H9 (cell line): Measurements from ENCODE around the gene CFAP299. TPM values are rescaled to one million over a fixed set of nuclear protein-coding genes. Genes with fewer than 3 reads are reported as not detected.

Experiments
- DNase-seq: peaks from one replicate; pipeline ENCODE4 v3.0.0-alpha.2; 2017
- H2AFZ ChIP-seq: one replicate; pipeline ENCODE4 v1.6.1; 2013; ENCODE audit warnings: mild to moderate bottlenecking, low read length, control low read depth, moderate library complexity
- H2AK5ac ChIP-seq: 2 replicates; pipeline ENCODE4 v1.6.1; 2013; ENCODE audit warnings: low read length, control low read depth, mixed read lengths; ENCODE audit not compliant: insufficient read length
- H2BK120ac ChIP-seq: one replicate; pipeline ENCODE4 v1.6.1; 2013; ENCODE audit warnings: low read depth, mild to moderate bottlenecking, low read length, control low read depth, inconsistent platforms; ENCODE audit not compliant: poor library complexity, severe bottlenecking
- H2BK12ac ChIP-seq: 2 replicates; pipeline ENCODE4 v1.6.1; 2013; ENCODE audit warnings: low read length, control low read depth, mixed read lengths, low read depth; ENCODE audit not compliant: insufficient read length
- H2BK15ac ChIP-seq: 2 replicates; pipeline ENCODE4 v1.6.1; 2013; ENCODE audit warnings: low read depth, low read length, control low read depth
- H2BK20ac ChIP-seq: one replicate; pipeline ENCODE4 v1.6.1; 2013; ENCODE audit warnings: low read depth, mild to moderate bottlenecking, low read length, control low read depth, inconsistent platforms; ENCODE audit not compliant: poor library complexity, severe bottlenecking
- H2BK5ac ChIP-seq: 2 replicates; pipeline ENCODE4 v1.6.1; 2013; ENCODE audit warnings: low read length, control low read depth, mixed read lengths; ENCODE audit not compliant: insufficient read length
- H3K14ac ChIP-seq: 2 replicates; pipeline ENCODE4 v1.6.1; 2013; ENCODE audit warnings: low read length, control low read depth; ENCODE audit not compliant: insufficient read depth
- H3K18ac ChIP-seq: 2 replicates; pipeline ENCODE4 v1.6.1; 2013; ENCODE audit warnings: low read depth, mild to moderate bottlenecking, mixed read lengths, low read length, control low read depth; ENCODE audit not compliant: insufficient read length
- H3K23ac ChIP-seq: 2 replicates; pipeline ENCODE4 v1.6.1; 2013; ENCODE audit warnings: low read length, control low read depth, mixed read lengths, low read depth; ENCODE audit not compliant: insufficient read length
- H3K23me2 ChIP-seq: 2 replicates; pipeline ENCODE4 v1.6.1; 2013; ENCODE audit warnings: low read depth, mild to moderate bottlenecking, mixed read lengths, low read length, control low read depth; ENCODE audit not compliant: insufficient read length, poor library complexity, severe bottlenecking
- H3K27ac ChIP-seq: 2 replicates; pipeline ENCODE4 v1.5.1; 2013; ENCODE audit warnings: low read length, control low read depth, mixed read lengths, low read depth; ENCODE audit not compliant: insufficient read length
- H3K27me3 ChIP-seq: 2 replicates; pipeline ENCODE4 v1.6.1; 2013; ENCODE audit warnings: low read length, control low read depth, inconsistent platforms; ENCODE audit not compliant: insufficient read depth
- H3K4ac ChIP-seq: 2 replicates; pipeline ENCODE4 v1.6.1; 2013; ENCODE audit warnings: low read depth, mild to moderate bottlenecking, control low read depth, inconsistent platforms, low read length, moderate library complexity
- H3K4me1 ChIP-seq: 2 replicates; pipeline ENCODE4 v1.6.1; 2013; ENCODE audit warnings: low read length, control low read depth, inconsistent platforms; ENCODE audit not compliant: insufficient read depth
- H3K4me2 ChIP-seq: 2 replicates; pipeline ENCODE4 v1.6.1; 2013; ENCODE audit warnings: low read length, control low read depth, mixed read lengths; ENCODE audit not compliant: insufficient read length, insufficient read depth
- H3K56ac ChIP-seq: 2 replicates; pipeline ENCODE4 v1.6.1; 2013; ENCODE audit warnings: low read depth, mild to moderate bottlenecking, mixed read lengths, low read length, control low read depth; ENCODE audit not compliant: insufficient read length
- H3K79me1 ChIP-seq: 2 replicates; pipeline ENCODE4 v1.6.1; 2013; ENCODE audit warnings: low read depth, mild to moderate bottlenecking, moderate library complexity, low read length, control low read depth, inconsistent platforms; ENCODE audit not compliant: insufficient read depth, poor library complexity, severe bottlenecking
- H3K79me2 ChIP-seq: 2 replicates; pipeline ENCODE4 v1.6.1; 2013; ENCODE audit warnings: low read length, control low read depth, inconsistent platforms; ENCODE audit not compliant: insufficient read depth
- H3K9ac ChIP-seq: 2 replicates; pipeline ENCODE4 v1.6.1; 2013; ENCODE audit warnings: low read length, control low read depth, mixed read lengths; ENCODE audit not compliant: insufficient read length; ENCODE audit errors: extremely low read depth
- H3K9me3 ChIP-seq: one replicate; pipeline ENCODE4 v1.6.1; 2013; ENCODE audit warnings: low read depth, low read length, inconsistent platforms; ENCODE audit not compliant: control insufficient read depth
- H3T11ph ChIP-seq: one replicate; pipeline ENCODE4 v1.6.1; 2013; ENCODE audit warnings: mild to moderate bottlenecking, low read length, control low read depth, inconsistent platforms
- H4K20me1 ChIP-seq: one replicate; pipeline ENCODE4 v1.6.1; 2013; ENCODE audit not compliant: control insufficient read depth, insufficient read length, insufficient read depth
- H4K5ac ChIP-seq: 2 replicates; pipeline ENCODE4 v1.6.1; 2013; ENCODE audit warnings: low read depth, mild to moderate bottlenecking, mixed read lengths, low read length, control low read depth; ENCODE audit not compliant: insufficient read length
- H4K8ac ChIP-seq: replicated peaks from 2 replicates; pipeline ENCODE4 v1.6.1; 2013; ENCODE audit warnings: low read length, control low read depth, mixed read lengths, low read depth; ENCODE audit not compliant: insufficient read length
- H4K91ac ChIP-seq: 2 replicates; pipeline ENCODE4 v1.6.1; 2013; ENCODE audit warnings: low read depth, mild to moderate bottlenecking, moderate library complexity, mixed read lengths, low read length, control low read depth; ENCODE audit not compliant: insufficient read length
- H3K27ac Mint-ChIP-seq, 3 experiments: 2 replicates in 2 of 3; 3 replicates in 1 of 3; pipeline ENCODE4 v1.8.0; 2020 to 2021; ENCODE audit warnings: mixed read lengths in 3 of 3, mild to moderate bottlenecking in 1 of 3, moderate library complexity in 1 of 3
- H3K27me3 Mint-ChIP-seq: 2 replicates; pipeline ENCODE4 v1.8.0; 2021; ENCODE audit warnings: low read depth, mild to moderate bottlenecking, moderate library complexity, mixed read lengths
- H3K36me3 Mint-ChIP-seq, 3 experiments: 2 replicates in 2 of 3; 3 replicates in 1 of 3; pipeline ENCODE4 v1.8.0; 2020 to 2021; ENCODE audit warnings: low read depth in 3 of 3, mixed read lengths in 3 of 3; ENCODE audit not compliant: insufficient read depth in 1 of 3
- H3K4me1 Mint-ChIP-seq, 2 experiments: 2 replicates each; pipeline ENCODE4 v1.8.0; 2020; ENCODE audit warnings: mixed read lengths in 2 of 2
- H3K4me3 Mint-ChIP-seq, 2 experiments: 2 replicates in 1 of 2; 3 replicates in 1 of 2; pipeline ENCODE4 v1.8.0; 2020 to 2021; ENCODE audit warnings: mild to moderate bottlenecking in 2 of 2, mixed read lengths in 2 of 2, moderate library complexity in 1 of 2
- H3K9me3 Mint-ChIP-seq, 2 experiments: 2 replicates in 1 of 2; 3 replicates in 1 of 2; pipeline ENCODE4 v1.8.0; 2020; ENCODE audit warnings: mild to moderate bottlenecking in 2 of 2, mixed read lengths in 2 of 2, moderate library complexity in 1 of 2
- WGBS: extraction: QIAGEN DNeasy Blood & Tissue Kit; methylation state at CpG from one replicate; pipeline ENCODE4 v1.1.7; 2013; ENCODE audit warnings: missing lambda C conversion rate, low lambda C conversion rate, mixed read lengths; ENCODE audit not compliant: insufficient read length; ENCODE audit errors: extremely low coverage; 5-methylcytosine and 5-hydroxymethylcytosine counted together
- total RNA-seq: library from RNA; stranded (reverse); gene quantifications from 2 replicates; pipeline ENCODE4 v1.2.1, GENCODE V29; 2021
- TF ChIP-seq, protein P1 (sequence below): fragments of 200-600 bp; sonication (generic); conservative IDR thresholded peaks from 3 replicates; pipeline ENCODE4 v1.8.0; 2021; ENCODE audit warnings: antibody characterized with exemption, mild to moderate bottlenecking

The CFAP299 gene
- total RNA-seq, 1 experiment from 2014 or later = not detected

- Mint-ChIP-seq H3K27me3 (peaks cover 6% of the 10 kb centered on the region), H3K4me3 (no peak overlapping the region), H3K4me1 (peaks cover 27 to 29% of the 10 kb centered on the region in 2 experiments), H3K36me3 (no peaks in the 10 kb centered on the region), H3K27ac (no peak overlapping the region), H3K9me3 (no peaks in the 10 kb centered on the region)
- no peak overlapping the region for H3K56ac ChIP-seq
- no peak overlapping the region for H2BK20ac ChIP-seq
- H2BK5ac ChIP-seq = no peak overlapping the region
- H3K27ac ChIP-seq = no peak overlapping the region
- WGBS = no CpG with 5 or more reads among the region's 3 CpGs
- H4K20me1 ChIP-seq = no peaks in the 10 kb centered on the region
- H3K4ac ChIP-seq = no peak overlapping the region
- H3K18ac ChIP-seq = no peak overlapping the region
- H3K14ac ChIP-seq = no peak overlapping the region
- no peaks in the 10 kb centered on the region for H3K23me2 ChIP-seq
- H3K79me1 ChIP-seq = no peaks in the 10 kb centered on the region
- TF ChIP-seq, protein P1, sequence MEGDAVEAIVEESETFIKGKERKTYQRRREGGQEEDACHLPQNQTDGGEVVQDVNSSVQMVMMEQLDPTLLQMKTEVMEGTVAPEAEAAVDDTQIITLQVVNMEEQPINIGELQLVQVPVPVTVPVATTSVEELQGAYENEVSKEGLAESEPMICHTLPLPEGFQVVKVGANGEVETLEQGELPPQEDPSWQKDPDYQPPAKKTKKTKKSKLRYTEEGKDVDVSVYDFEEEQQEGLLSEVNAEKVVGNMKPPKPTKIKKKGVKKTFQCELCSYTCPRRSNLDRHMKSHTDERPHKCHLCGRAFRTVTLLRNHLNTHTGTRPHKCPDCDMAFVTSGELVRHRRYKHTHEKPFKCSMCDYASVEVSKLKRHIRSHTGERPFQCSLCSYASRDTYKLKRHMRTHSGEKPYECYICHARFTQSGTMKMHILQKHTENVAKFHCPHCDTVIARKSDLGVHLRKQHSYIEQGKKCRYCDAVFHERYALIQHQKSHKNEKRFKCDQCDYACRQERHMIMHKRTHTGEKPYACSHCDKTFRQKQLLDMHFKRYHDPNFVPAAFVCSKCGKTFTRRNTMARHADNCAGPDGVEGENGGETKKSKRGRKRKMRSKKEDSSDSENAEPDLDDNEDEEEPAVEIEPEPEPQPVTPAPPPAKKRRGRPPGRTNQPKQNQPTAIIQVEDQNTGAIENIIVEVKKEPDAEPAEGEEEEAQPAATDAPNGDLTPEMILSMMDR = no peak
- H2AK5ac ChIP-seq = no peak overlapping the region
- H4K8ac ChIP-seq = no peak overlapping the region
- H2BK12ac ChIP-seq = no peak overlapping the region
- no peak overlapping the region for H2AFZ ChIP-seq
- no peak for DNase-seq
- H3T11ph ChIP-seq = no peak overlapping the region
- peaks cover 2% of the 10 kb centered on the region; the same call in 1 of the 2 replicates for H3K4me1 ChIP-seq
- no peak overlapping the region for H3K4me2 ChIP-seq
- no peak overlapping the region for H3K23ac ChIP-seq
- H3K9ac ChIP-seq = no peak overlapping the region
- H2BK15ac ChIP-seq = no peak overlapping the region
- no peaks in the 10 kb centered on the region for H3K9me3 ChIP-seq
- H2BK120ac ChIP-seq = no peak overlapping the region
- H4K5ac ChIP-seq = no peak overlapping the region
- H4K91ac ChIP-seq = no peak overlapping the region
- H3K79me2 ChIP-seq = no peaks in the 10 kb centered on the region
- H3K27me3 ChIP-seq = no peaks in the 10 kb centered on the region
Observed at GRCh38 chr4:80311130-80311529, 24.4 kb upstream of the CFAP299 start.
